GM20431 (cell line): ENCODE results near the gene FLNB.

Experiments
- in situ Hi-C: fragments of 300-500 bp; cut with MseI, MboI; formaldehyde crosslinking; loops from one replicate; pipeline ENCODE4 v1.15.0; 2020; ENCODE audit warnings: low sequenced_read_pairs; ENCODE audit not compliant: unreplicated experiment

The FLNB gene

DNA sequence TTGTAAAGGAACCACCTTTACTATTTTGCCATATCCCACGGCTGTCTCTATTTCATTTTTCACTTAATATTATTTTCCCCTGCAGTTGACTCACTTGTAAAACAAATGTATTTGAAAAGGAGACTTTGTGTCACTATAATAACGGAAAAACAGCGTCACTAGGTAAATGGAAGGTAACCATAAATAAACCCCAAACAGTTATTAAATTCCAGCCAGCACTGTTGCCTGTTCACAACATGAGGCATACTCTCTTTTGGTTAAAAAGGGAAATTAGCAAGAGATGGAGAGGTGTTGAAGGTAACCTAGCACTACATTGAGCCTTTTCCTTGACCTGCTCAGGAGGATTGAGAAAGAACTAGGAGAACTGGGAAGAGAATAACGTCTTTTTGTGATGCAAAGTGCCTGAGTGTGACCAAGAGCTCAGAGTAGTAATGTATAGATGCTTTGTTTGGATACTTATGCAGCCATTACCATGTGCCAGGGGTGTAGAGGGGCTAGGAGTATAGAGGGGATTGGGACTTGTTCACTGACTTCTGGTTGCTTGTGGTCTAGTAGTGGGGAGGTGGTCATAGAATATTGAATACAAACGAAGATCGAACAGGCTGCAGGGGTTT lies 19.6 kb downstream of the FLNB start:
- in situ Hi-C loops, result no loop called here

- in situ Hi-C loops, result no loop called here
These were observed 20.7 kb downstream of the FLNB start for GRCh38 chr3:58028902-58029301.

- in situ Hi-C loops, result no loop called here
These were observed 21.8 kb downstream of the FLNB start for GRCh38 chr3:58029842-58030584.

- in situ Hi-C loops, result no loop called here
These were observed 24.0 kb downstream of the FLNB start for GRCh38 chr3:58032186-58032585.

DNA sequence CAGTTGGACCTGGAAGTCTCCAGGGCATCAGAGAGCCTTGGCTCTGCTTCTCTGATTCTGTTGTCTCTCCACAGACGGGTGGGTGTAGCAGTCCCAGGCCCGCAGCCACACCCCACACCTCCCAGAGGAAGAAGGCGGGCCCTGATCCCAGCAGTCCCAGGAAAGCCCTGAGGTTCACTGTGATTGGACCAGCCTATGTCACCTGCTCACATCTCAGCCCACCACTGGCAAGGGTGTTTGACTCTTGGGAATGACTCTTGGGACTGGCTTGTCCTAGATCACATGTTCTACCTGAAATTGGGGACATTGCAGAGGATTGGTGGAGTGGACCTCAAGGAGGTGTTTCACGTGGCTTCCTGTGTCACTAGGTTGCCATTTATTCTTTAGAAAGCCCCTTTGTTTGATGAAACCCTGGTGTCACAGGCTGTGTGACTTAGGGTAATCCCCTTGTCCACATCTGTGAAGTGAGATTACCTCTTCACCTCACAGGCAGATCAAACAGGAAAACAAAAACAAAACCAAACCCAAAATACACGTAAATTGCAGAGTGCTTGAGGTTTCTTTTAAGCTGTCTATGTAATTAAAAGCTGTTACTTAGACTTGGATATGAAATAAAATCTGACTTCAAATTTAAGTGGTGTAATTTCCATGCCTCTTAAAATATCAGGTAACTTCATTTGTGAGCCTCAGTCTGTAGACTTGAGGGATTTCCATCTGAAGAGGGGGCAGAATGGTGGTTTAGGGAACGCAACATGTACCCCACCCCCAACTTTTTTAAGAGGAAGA lies 26.7 kb downstream of the FLNB start:
- in situ Hi-C loops, result no loop called here

DNA sequence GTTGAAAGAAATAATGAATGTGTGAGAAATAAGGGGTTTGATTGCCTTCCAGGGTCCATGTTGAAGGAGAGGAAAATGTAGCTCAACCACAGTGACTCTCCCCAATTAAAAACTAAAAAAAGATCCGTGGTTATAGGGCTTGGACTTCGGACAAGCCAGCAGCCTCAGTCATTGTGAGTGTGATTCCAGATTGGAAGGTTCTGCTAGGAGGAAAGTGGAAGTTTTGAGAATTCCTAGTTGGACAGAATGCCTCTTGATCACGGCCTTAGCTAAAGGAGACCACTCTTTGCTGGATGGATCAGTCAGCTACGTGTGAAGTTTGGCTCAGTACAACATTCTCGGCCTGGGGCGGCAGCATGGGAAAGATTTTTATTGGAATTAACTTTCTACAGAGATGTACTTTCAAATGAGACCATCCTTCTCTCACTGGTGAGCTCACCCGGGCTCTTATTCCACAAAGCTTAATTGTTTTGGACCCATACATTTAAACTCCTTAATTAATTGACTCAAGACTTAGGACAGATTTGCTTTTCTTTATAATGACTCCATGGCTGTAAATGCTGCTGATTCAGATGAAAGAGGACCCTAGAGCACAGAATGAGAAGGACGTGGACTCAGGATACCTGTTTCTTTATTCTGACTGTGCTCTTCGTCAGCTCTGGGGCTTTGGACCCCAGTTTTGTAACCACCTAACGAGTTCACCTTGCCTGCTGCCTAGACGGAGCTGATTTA lies 27.5 kb downstream of the FLNB start:
- in situ Hi-C loops, result no loop called here

- in situ Hi-C loops, result no loop called here
These were observed 28.2 kb downstream of the FLNB start for GRCh38 chr3:58036293-58037032.

- in situ Hi-C loops, result no loop called here
These were observed 29.1 kb downstream of the FLNB start for GRCh38 chr3:58037141-58037910.

DNA sequence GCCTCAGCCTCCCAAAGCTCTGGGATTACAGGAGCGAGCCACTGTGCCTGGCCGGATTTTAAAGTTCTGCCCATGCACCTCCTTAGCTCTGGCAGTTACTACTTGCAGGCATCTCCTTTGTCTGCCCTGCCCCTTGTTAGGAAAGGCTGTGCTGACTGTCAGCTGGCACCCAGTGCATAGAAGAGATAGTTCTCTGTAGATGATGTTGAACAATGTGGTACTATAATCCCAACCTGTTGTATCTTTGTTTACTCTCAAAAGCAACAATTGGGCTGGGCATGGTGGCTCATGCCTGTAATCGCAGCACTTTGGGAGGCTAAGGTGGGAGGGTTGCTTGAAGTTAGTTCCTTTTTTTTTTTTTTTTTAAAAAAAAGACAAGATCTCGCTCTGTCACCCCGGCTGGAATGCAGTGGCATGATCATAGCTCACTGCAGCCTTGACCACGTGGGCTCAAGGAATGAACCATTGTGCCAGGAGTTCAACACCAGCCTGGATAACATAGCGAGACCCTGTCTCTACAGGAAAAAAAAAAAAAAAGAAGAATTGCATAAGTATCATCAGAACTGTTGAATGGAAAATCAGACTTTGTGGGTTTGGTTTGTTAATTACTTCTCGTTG lies 30.6 kb downstream of the FLNB start:
- in situ Hi-C loops, result no loop called here

DNA sequence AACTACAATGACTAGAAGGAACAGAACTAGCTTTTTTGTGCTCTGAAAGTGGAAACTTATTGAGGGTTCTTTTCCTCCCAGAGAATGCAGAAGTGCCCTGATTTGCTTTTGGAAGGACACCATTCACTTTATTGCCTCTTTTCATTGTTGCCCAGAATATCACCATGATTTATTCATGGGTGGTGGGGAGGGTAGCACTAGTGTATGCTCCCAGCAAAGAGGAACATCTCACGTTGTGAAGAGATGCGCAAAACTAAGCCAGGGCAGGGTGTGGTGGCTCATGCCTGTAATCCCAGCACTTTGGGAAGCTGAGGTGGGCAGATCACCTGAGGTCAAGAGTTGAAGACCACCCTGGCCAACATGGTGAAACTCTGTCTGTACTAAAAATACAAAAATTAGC lies 31.4 kb downstream of the FLNB start:
- in situ Hi-C loops, result no loop called here

DNA sequence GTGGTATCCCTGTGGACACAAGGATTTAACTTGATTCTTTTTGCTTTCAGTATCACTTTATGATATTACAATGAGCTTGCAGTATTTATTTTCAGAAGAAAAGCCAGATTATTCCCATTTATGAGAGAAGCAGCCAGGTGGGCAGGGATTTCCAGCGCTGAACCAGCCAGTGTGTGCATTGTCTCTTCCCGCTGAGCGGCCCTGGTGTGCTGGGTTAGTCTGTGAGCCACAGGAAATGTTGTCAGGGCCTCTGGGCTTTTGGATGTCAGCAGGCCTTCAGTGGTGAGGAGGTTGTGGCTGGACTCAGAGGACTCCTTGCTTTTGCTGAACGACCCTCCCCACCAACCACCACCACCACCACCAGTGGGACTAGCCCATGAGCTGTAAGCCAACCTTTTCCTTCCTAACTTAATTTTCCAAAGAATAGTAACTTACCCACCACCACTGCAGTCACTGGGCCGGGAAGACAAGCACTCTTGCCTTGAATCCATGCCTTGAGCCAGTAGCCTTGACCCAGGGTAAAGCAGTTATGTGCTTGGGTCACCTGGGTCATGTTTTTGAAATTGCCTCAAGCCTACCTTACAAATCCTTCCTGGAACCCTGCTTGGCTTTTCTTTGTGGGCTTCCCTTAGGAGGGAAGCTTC lies 33.1 kb downstream of the FLNB start:
- in situ Hi-C loops, result no loop called here

DNA sequence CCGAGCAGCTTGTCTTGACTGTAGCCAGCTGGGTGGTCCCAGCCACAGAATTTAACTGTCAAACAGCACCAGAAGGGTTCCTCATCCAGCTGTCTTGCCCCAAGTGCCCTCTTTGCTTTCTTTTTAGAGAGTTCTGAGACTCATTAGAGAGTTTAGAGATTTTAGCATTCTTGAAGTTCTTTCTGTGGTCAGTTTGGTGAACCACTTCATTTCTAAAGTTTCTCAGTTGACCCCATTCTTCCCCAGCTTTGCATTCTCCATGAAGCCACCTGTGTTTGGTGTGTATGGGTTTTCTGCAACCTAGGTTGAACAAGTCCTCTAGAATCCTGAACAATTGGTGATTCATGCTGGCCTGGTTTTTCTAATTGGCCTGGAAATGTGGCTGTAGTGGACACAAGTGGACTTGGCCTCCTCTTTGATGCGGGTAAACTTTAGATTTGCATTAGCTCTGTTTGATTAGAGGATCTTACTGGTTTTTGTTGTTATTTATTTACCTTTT lies 33.7 kb downstream of the FLNB start:
- in situ Hi-C loops, result no loop called here

DNA sequence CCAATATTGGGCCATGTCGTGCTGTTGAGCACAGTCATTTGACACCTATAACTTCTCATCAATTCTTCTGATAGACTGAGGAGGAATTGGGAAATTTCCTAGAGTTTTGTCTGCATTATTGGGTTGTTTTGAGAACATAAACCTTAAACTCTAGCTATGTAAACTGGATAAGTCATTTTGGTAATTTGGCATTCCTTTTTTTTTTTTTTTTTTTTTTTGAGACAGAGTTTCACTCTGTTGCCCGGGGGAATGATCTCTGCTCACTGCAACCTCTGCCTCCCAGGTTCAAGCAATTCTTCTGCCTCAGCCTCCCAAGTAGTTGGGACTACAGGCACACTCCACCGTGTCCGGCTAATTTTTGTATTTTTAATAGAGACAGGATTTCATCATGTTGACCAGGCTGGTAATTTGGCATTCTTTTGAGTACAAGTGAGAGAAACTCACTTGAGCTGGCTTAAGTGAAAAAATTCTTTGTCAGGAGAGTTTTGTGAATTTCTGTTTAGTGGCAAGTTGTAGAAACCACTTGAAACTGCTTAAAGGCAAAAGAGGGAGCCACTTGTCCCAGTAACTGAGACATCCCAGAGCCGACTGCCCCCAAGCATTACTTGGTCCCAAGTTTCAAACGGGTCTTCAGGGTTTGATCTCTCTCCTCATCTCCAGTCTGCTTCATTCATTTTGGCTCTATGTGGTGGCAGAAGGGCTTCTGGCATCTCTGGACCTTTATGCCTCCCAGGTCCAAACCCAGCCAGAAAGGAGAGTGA lies 34.9 kb downstream of the FLNB start:
- in situ Hi-C loops, result no loop called here

DNA sequence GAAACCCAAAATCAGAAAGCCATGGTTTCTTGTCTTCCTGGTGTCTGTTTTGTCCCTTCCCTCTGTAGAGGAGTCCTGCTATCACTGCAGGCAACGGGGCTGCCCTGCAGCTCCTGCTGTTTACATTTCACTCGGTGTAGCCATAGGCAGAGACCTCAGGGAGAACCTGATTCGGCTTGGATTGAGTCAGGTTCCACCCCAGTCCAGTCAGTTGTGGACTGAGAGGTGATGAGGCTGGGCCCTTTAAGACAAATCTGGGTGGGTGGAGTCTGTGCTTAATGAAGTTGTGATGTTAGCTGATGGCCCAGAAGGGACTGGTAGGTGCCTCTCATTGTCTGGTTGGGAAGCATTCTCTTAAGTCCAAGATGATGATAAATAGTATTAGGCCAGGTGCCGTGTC lies 35.7 kb downstream of the FLNB start:
- in situ Hi-C loops, result no loop called here

DNA sequence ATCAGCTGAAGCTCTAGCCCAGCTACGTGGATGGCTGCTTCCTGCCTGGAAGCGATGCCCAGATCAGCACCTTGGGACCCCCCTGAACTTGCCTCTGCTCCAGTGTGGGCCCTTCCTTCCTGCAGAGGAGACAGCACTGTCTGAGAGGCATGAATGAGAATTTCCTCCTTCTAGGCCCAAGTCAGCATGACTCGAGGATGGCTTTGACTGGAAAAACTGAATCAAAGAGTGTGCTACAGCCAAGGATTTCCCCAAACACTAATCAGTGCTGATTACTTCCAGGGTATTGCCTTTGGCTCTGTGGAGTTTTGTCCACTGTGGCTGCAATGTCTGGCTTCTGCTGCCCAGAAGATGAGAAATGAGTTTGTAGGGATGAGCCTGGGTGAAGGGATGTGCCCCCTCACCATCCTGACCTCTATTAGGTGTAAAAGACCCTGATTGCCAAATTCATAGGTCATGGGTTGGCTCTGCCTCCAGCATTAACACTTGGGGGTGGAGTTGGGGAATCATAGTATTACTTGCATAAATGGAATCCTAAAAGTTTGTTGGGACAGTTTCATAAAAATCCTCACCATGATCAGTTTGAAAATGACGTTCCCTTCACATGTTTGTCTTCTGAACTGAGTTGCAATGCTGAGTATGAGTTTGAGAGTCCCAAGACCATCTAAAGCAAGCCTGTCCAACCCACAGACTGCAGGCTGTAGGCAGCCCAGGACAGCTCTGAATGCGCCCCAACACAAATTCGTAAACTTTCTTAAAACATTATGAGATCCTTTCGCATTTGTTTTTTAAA lies 36.7 kb downstream of the FLNB start:
- in situ Hi-C loops, result no loop called here

- in situ Hi-C loops, result no loop called here
These were observed 39.6 kb downstream of the FLNB start for GRCh38 chr3:58047826-58048225.

- in situ Hi-C loops, result no loop called here
These were observed 40.1 kb downstream of the FLNB start for GRCh38 chr3:58048301-58048700.
